SK-N-SH (cell line): ENCODE data around the gene DNAJB6. TPM values are rescaled to one million over a fixed set of nuclear protein-coding genes. Genes with fewer than 3 reads are reported as not detected.

Experiments used
- CTCF ChIA-PET: fragments of 300-600, 350-600 bp; formaldehyde crosslinking; extraction: SDS; loops from one replicate; lab custom pipeline; 2021; lab: Yijun Ruan, JAX
- POLR2A ChIA-PET: fragments of 350-600 bp; sonication (Branson Sonifier 250); formaldehyde crosslinking; extraction: SDS; loops from one replicate; lab custom pipeline; 2020; ENCODE audit warnings: antibody characterized with exemption, inconsistent platforms; lab: Yijun Ruan, JAX
- DNase-seq: peaks from one replicate; pipeline ENCODE4 v3.0.0; 2012
- H2AFZ ChIP-seq: fragments of 200-600 bp; sonication (generic); 2 replicates; pipeline ENCODE4 v1.8.1; 2016; ENCODE audit warnings: antibody characterized with exemption, mild to moderate bottlenecking, low read depth
- H3F3A ChIP-seq: fragments of 200-600 bp; sonication (generic); replicated peaks from 2 replicates; pipeline ENCODE3; 2016; ENCODE audit warnings: antibody characterized with exemption, mild to moderate bottlenecking; ENCODE audit not compliant: insufficient read depth
- H3K27ac ChIP-seq, 2 experiments: fragments of 200-500 bp in 1 of 2; fragments of 200-600 bp in 1 of 2; sonication (Bioruptor generic) in 1 of 2; sonication (generic), shearing (Covaris generic) in 1 of 2; 2 replicates each; pipeline versions ENCODE4 v1.5.1 to v1.6.1; 2014 to 2016; ENCODE audit warnings: low read depth in 2 of 2, inconsistent platforms in 1 of 2, low read length in 1 of 2, mild to moderate bottlenecking in 1 of 2, mixed read lengths in 1 of 2
- H3K27me3 ChIP-seq: fragments of 200-600 bp; sonication (generic), shearing (Covaris generic); 2 replicates; pipeline ENCODE4 v1.6.1; 2016; ENCODE audit warnings: mixed run types; ENCODE audit not compliant: insufficient read depth
- H3K36me3 ChIP-seq, 2 experiments: fragments of 200-500 bp in 1 of 2; fragments of 200-600 bp in 1 of 2; sonication (Bioruptor generic) in 1 of 2; sonication (generic) in 1 of 2; replicated peaks in 1 of 2; 2 replicates each; pipeline versions ENCODE3 to v1.5.1; 2014 to 2016; ENCODE audit warnings: low read length in 1 of 2, mild to moderate bottlenecking in 1 of 2; ENCODE audit not compliant: insufficient read depth in 2 of 2, control insufficient read depth in 1 of 2
- H3K4me1 ChIP-seq, 2 experiments: fragments of 200-500 bp in 1 of 2; fragments of 200-600 bp in 1 of 2; sonication (Bioruptor generic) in 1 of 2; sonication (generic), shearing (Covaris generic) in 1 of 2; 2 replicates each; pipeline versions ENCODE4 v1.5.1 to v1.6.1; 2014 to 2016; ENCODE audit warnings: low read depth in 1 of 2, low read length in 1 of 2, mixed run types in 1 of 2; ENCODE audit not compliant: insufficient read depth in 2 of 2, control insufficient read depth in 1 of 2
- H3K4me2 ChIP-seq: fragments of 200-600 bp; sonication (generic), shearing (Covaris generic); 2 replicates; pipeline ENCODE4 v1.6.1; 2017; ENCODE audit warnings: mixed run types
- H3K4me3 ChIP-seq, 2 experiments: fragments of 200-500 bp in 1 of 2; fragments of 200-600 bp in 1 of 2; sonication (Bioruptor generic) in 1 of 2; sonication (generic), shearing (Covaris generic) in 1 of 2; 2 replicates each; pipeline versions ENCODE4 v1.5.1 to v1.8.1; 2014 to 2016; ENCODE audit warnings: low read depth in 2 of 2, inconsistent platforms in 1 of 2, low read length in 1 of 2, mild to moderate bottlenecking in 1 of 2, mixed read lengths in 1 of 2, moderate library complexity in 1 of 2
- H3K79me2 ChIP-seq: fragments of 200-600 bp; sonication (generic); 2 replicates; pipeline ENCODE4 v1.8.1; 2017; ENCODE audit warnings: mild to moderate bottlenecking; ENCODE audit not compliant: insufficient read depth
- H3K9ac ChIP-seq: fragments of 200-600 bp; sonication (generic); 2 replicates; pipeline ENCODE4 v1.6.1; 2017; ENCODE audit warnings: mixed run types
- H3K9me2 ChIP-seq: fragments of 200-600 bp; sonication (generic); 2 replicates; pipeline ENCODE4 v1.6.1; 2017; ENCODE audit warnings: mixed run types
- H3K9me3 ChIP-seq: fragments of 200-600 bp; sonication (generic); 2 replicates; pipeline ENCODE4 v1.6.1; 2017; ENCODE audit warnings: mixed run types, mild to moderate bottlenecking, moderate library complexity
- H4K20me1 ChIP-seq: fragments of 200-600 bp; sonication (generic); 2 replicates; pipeline ENCODE4 v1.6.1; 2017; ENCODE audit warnings: mild to moderate bottlenecking, mixed run types; ENCODE audit not compliant: insufficient read depth
- CTCF ChIP-seq: fragments of 200-600 bp; sonication (generic); IDR thresholded peaks from 2 replicates; pipeline ENCODE4 v1.6.1; 2017; ENCODE audit warnings: antibody characterized with exemption, mild to moderate bottlenecking, moderate library complexity
- FOXJ3 ChIP-seq: sonication (generic); formaldehyde crosslinking; IDR thresholded peaks from 2 replicates; pipeline ENCODE4 v1.5.1; 2020; ENCODE audit warnings: mild to moderate bottlenecking, missing genetic modification reagents
- GATA2 ChIP-seq: sonication (generic); formaldehyde crosslinking; IDR thresholded peaks from 2 replicates; pipeline ENCODE4 v1.5.0; 2020; ENCODE audit warnings: mild to moderate bottlenecking, missing genetic modification reagents
- JUND ChIP-seq: IDR thresholded peaks from 2 replicates; pipeline ENCODE4 v1.4.0; 2012
- RAD21 ChIP-seq: IDR thresholded peaks from 2 replicates; pipeline ENCODE4 v1.6.1; 2012; ENCODE audit warnings: mild to moderate bottlenecking, low read length
- RCOR1 ChIP-seq: fragments of 150-350 bp; IDR thresholded peaks from 2 replicates; pipeline ENCODE4 v1.6.1; 2017; ENCODE audit warnings: antibody characterized with exemption, low read length
- RFX5 ChIP-seq: IDR thresholded peaks from 2 replicates; pipeline ENCODE4 v1.6.1; 2012; ENCODE audit warnings: mild to moderate bottlenecking, improper control_type of control experiment, low read length
- TEAD4 ChIP-seq: IDR thresholded peaks from 2 replicates; pipeline ENCODE4 v1.4.0; 2012; ENCODE audit warnings: mild to moderate bottlenecking, borderline replicate concordance; ENCODE audit not compliant: insufficient read depth
- YY1 ChIP-seq: IDR thresholded peaks from 2 replicates; pipeline ENCODE4 v1.4.0; 2012; ENCODE audit warnings: low read depth, mild to moderate bottlenecking
- WGBS: methylation state at CpG from one replicate; pipeline ENCODE4 v1.1.6; 2017; ENCODE audit warnings: low lambda C conversion rate; 5-methylcytosine and 5-hydroxymethylcytosine counted together
- polyA plus RNA-seq, 3 experiments: library from polyadenylated mRNA; depleted of rRNA; stranded (reverse); fragments of >200 nt; gene quantifications; 2 replicates each; pipeline ENCODE4 v1.2.3, GENCODE V29; 2012
- TF ChIP-seq, protein P1 (sequence below): IDR thresholded peaks from 2 replicates; pipeline ENCODE4 v1.4.0; 2012; ENCODE audit warnings: low read depth, borderline replicate concordance

Gene DNAJB6
- polyA plus RNA-seq, 1 of the 3 experiments (the other 2 are of a cell fraction) = 176 TPM

GRCh38 chr7:157465891-157466866 is 129.4 kb downstream of the DNAJB6 start:
- H3K9ac ChIP-seq = no peak overlapping the region
- CTCF ChIA-PET = interaction anchor here (1.6 kb wide), 1 partner anchor 34 kb away, joined by 4 read pairs; no protein-coding TSS in a partner anchor

DNA sequence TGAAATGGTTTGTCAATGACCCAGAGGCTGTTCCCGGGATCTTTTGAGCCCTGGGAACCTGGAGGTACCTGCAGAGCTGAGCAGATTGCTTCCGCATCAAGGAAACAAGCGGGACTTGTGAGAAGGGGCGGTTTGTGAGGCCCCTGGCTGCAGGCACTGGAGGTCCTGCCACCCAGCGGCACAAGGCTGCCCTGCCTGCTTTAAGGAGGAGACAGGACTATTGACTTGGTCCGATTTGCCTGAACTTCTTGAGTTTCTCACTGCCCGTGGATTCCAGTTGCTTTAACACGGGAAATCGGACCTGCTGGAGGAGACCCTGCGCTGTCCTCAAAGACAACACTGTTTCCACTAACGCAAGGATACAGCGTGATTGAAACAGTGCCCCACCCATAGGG is 130.1 kb downstream of the DNAJB6 start:
- Histone ChIP-seq H3K36me3 (no peaks in the 10 kb centered on the region), H4K20me1 (no peaks in the 10 kb centered on the region), H3F3A (no peaks in the 10 kb centered on the region), H3K4me3 (no peak overlapping the region), H3K9ac (no peak overlapping the region), H3K79me2 (no peaks in the 10 kb centered on the region), H3K27ac (no peak overlapping the region), H3K27me3 (no peaks in the 10 kb centered on the region), H3K9me2 (no peaks in the 10 kb centered on the region), H3K9me3 (no peaks in the 10 kb centered on the region), H3K4me2 (no peak overlapping the region), H2AFZ (no peak overlapping the region), H3K4me1 (peaks cover 0 to 11% of the 10 kb centered on the region in 2 experiments; a peak in 1 of 4 replicates)
- ChIA-PET POLR2A (no interaction called here), CTCF (no interaction called here)
- DNase-seq = no peak
- WGBS = 50% methylated on average over 12 of the region's 12 CpGs
- TF ChIP-seq, protein P1, sequence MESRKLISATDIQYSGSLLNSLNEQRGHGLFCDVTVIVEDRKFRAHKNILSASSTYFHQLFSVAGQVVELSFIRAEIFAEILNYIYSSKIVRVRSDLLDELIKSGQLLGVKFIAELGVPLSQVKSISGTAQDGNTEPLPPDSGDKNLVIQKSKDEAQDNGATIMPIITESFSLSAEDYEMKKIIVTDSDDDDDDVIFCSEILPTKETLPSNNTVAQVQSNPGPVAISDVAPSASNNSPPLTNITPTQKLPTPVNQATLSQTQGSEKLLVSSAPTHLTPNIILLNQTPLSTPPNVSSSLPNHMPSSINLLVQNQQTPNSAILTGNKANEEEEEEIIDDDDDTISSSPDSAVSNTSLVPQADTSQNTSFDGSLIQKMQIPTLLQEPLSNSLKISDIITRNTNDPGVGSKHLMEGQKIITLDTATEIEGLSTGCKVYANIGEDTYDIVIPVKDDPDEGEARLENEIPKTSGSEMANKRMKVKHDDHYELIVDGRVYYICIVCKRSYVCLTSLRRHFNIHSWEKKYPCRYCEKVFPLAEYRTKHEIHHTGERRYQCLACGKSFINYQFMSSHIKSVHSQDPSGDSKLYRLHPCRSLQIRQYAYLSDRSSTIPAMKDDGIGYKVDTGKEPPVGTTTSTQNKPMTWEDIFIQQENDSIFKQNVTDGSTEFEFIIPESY = no peak
- TF ChIP-seq JUND (no peak), GATA2 (no peak), RCOR1 (no peak), YY1 (no peak), CTCF (no peak), FOXJ3 (CRISPR knock-in tag) (no peak), RAD21 (no peak)

More at GRCh38 chr7:157465891-157466866, 129.4 kb downstream of the DNAJB6 start:
- POLR2A ChIA-PET = no interaction called here
- TF ChIP-seq RFX5 (no peak), TEAD4 (no peak)
- H3K79me2 ChIP-seq = no peaks in the 10 kb centered on the region
- no peaks in the 10 kb centered on the region for H3K9me3 ChIP-seq
- H2AFZ ChIP-seq = no peak overlapping the region
- DNase-seq = no peak
- no peaks in the 10 kb centered on the region for H3K36me3 ChIP-seq
- no peaks in the 10 kb centered on the region for H3K9me2 ChIP-seq
- no peaks in the 10 kb centered on the region for H4K20me1 ChIP-seq
- 65% methylated on average over 41 of the region's 41 CpGs for WGBS
- no peak overlapping the region for H3K27ac ChIP-seq
- no peak overlapping the region for H3K4me2 ChIP-seq
- H3K27me3 ChIP-seq = no peaks in the 10 kb centered on the region
- H3K4me1 ChIP-seq = peaks cover 0 to 11% of the 10 kb centered on the region in 2 experiments; a peak in 1 of 4 replicates
- no peaks in the 10 kb centered on the region for H3F3A ChIP-seq
- no peak overlapping the region for H3K4me3 ChIP-seq

Other genes with a start within 250 kb of the DNAJB6 start
- gene UBE3C, start 198.1 kb upstream of the DNAJB6 start, polyA plus RNA-seq (2012; rRNA removed) = 48.4 and 63.2 TPM in 2 replicates